AG08395 (cell line): Measurements from ENCODE around the gene DGLUCY.
A peak's percentile ranks its signal among the peaks of the same experiment; 100 is the strongest.
"Not testable (repeated sequence)": the region's sequence is repeated elsewhere in the genome, so short reads cannot be mapped to it uniquely, and the experiment has no call there.

Experiments
- DNase-seq: peaks from one replicate; pipeline ENCODE4 v3.0.0; 2012; ENCODE audit warnings: mixed read lengths, low spot score

The DGLUCY gene

GRCh38 chr14:91233936-91234790 is 120.3 kb downstream of the DGLUCY start:
- no peak for DNase-seq

DNA sequence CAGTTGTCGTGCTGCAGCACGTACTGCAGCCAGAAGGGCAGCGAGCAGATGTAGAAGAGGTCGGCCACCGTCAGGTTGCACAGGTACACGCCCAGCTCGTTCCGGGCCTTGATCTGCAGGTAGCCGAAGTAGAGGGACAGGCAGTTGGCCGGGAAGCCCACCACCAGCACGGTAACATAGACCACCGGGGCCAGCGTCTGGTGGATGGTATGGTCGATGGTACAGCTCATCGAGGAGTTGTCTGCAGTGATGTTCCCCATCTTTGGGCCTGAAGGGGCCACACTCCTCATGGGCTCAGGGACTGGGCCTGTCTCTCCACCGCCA is 120.9 kb downstream of the DGLUCY start:
- DNase-seq, result no peak

DNA sequence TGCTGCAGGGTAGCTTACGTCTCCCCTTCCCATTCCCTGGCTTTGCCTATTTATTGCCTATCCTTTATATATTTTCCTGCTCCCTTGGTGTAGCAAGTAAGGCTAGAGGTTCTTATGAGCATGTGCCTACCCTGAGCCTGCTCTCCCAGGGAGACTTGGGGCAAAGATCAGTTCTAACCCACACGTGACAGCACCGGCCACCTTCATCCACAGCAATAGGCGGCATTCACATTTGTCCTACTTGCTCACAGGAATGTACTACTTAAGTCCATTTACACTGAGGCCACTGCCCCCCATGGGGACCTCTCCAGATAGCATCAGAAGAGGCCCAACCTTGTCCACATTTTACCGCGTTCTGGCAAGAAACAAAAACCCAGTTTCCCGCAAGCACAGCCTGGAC is 122.0 kb downstream of the DGLUCY start:
- no peak for DNase-seq

- peak; percentile 91 for DNase-seq
Measured at GRCh38 chr14:91237219-91237618, 123.3 kb downstream of the DGLUCY start.

- no peak for DNase-seq
Measured at GRCh38 chr14:91238085-91238484, 124.2 kb downstream of the DGLUCY start.

DNA sequence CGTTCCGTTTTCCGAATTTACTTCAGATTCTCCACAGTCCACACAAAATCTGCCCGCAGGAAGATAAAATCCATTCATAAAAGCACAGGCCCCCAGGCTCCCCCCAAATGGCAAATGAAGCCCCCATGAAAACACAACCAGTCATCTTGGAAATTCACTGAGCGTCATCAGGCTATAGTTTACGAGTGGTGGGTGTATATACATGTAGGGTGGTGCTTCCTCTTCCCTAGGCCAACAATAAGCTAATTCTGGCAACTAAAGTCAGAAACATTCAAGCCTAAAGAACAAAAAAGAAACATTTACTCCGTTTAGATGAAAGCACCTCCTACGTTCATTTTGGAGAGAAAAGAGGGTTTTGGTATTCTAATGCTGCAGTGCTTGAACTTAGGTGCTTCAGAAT is 124.8 kb downstream of the DGLUCY start:
- no peak for DNase-seq

DNA sequence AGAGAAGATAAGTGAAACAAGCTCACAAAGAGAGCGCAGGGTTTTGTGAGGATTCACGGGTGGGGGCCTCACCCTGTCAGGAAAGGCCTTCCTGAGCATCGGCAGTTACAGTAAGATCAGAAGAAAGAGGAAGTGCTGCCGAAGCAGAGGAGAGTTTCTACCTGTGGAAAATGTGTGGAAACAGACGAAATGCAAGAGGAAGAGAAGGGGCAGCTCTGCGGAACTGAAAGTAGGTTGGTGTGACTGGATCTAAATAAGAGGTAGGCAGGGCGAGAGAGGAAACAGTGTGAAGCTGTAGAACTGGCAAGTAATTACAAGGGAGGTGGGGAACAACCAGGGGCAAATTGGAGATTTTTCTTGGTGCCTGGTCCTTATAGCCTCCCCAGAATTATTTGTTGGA is 128.0 kb downstream of the DGLUCY start:
- no peak for DNase-seq

- DNase-seq, result no peak
Measured at GRCh38 chr14:91242635-91243034, 128.8 kb downstream of the DGLUCY start.

GRCh38 chr14:91243074-91243471 is 129.2 kb downstream of the DGLUCY start:
- no peak for DNase-seq

DNA sequence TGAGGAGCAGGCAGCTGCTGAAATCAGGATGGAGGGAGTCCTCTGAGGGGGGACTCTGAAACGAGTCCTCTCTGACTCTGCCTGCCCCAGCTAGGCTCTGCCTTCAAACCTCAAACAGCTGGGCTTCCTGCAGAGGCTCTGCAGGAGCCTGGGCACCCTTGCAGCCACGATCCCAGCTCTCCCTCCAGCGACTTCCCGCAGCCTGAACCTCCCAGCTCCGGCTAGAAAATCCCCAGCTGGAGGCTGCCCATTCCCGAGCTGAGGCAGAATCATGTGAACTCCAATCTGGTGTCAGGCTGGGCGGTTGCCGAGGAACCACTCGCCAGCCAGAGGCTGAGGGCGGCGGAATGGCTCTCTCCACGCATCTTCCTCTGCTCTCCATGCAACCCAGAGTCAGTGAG is 130.6 kb downstream of the DGLUCY start, which contains the start of gene GPR68:
Gene GPR68 (minus strand): TSS at position 204 of the 401 bp plus-strand sequence. CDS start 9,654 bp downstream, outside the sequence.
- DNase-seq, result peak; percentile 81

- DNase-seq, result no peak
Measured at GRCh38 chr14:91245029-91245428, 131.2 kb downstream of the DGLUCY start.

DNA sequence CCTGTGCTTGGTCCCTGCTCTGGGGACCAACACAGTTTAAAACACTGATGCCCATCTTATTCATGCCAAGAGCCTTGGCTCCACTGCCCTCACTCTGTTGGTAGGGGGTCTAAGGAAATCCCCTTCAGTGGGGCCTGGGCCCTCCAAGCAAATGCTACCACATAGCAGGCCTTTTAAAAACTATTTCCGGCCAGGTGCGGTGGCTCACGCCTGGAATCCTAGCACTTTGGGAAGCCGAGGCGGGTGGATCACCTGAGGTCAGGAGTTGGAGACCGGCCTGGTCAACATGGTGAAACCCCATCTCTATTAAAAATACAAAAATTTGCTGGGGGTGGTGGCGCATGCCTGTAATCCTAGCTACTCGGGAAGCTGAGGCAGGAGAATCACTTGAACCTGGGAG is 131.7 kb downstream of the DGLUCY start:
- not testable (repeated sequence) for DNase-seq

GRCh38 chr14:91246051-91246852 is 132.4 kb downstream of the DGLUCY start:
- DNase-seq, result no peak

DNA sequence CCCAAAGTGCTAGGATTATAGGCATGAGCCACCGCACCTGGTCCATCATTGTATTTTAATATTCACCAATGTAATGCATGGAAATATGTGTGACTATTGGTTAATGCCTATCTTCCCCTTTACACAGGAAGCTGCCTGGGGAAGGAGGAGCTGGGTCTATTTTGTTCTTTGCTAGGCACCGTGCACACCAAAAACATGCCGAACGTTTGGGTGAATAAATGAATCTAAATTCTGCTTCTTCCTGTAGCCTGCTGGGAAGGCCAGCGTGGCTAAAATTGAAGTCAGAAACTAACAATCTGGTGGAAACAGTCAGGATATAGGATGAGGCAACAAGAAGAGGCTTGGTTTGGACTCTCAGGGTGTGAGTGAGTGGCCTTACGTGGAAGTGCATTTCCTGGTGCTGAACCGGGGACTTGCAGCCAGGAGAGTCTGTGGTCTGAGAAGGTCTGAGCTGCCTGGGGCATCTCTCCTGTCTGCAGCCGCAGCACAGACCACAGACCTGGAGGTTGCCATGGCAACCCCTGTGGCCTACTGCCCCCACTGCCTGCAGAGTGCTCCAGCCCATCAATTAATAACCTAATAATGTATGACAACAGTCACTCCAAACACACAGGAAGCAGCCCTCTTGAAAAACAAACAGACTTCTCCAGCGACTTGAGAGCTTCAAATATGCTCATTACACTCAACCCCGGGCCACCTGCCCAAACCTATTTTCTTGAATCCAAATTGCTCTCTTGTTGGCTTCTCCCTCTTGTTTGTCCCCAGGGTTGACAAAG is 136.2 kb downstream of the DGLUCY start:
- no peak for DNase-seq

DNA sequence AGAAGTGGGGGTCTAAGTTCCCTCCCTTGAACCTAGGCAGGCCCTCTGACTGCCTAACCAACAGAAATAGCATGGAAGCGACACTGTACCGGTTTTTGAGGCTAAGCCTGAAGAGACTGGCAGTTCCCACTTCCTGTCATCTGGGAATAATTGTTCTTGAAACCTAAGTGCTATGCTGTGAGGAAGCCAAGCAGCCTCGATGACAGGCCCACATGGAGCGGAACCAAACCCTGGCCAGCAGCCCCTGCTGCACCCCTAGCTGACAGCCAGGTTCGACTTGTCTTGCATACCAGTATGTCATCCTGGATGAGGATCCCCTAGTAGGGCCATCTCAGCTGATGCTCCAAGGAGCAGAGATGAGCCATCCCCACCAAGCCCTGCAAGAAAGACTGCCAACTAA is 137.0 kb downstream of the DGLUCY start:
- DNase-seq, result peak; percentile 43

- DNase-seq, result peak; percentile 56
Measured at GRCh38 chr14:91252871-91253794, 139.3 kb downstream of the DGLUCY start.

DNA sequence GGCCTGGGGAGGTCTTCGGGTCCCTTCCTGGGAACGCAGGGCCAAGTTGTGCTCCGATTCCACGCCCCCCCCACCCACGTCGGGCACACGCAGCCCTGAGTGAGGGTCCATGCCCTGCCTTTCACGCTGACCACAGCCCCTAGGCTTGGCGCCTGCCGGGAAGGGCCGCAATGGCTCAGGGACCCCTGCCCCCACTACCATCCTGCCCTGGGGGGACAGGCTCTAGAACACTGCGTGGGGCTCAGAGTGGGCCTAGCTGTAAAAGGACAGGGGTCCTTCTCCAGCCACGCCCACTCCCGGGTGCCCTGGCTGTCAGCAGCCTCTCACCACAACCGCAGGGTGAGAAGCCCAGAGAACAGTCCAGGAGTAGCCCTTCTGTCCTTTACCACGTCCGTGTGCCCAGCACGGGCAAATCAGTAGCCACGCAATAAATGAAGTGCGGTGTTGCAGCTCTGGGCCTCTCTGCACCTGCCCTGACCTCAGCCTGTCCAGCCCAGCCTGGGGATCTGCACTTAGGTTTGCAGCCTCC is 140.0 kb downstream of the DGLUCY start:
- DNase-seq, result no peak

- DNase-seq, result no peak
Measured at GRCh38 chr14:91254461-91254860, 140.6 kb downstream of the DGLUCY start.

- DNase-seq, result peak; percentile 14
Measured at GRCh38 chr14:91255026-91255695, 141.3 kb downstream of the DGLUCY start.

GRCh38 chr14:91256661-91257060 is 142.8 kb downstream of the DGLUCY start:
- no peak for DNase-seq
